Mammary epithelial cell (primary cell): ENCODE data around the gene ZSCAN1.

Experiments
- EZH2 ChIP-seq: IDR thresholded peaks from 2 replicates; pipeline ENCODE4 v1.6.1; 2012; ENCODE audit warnings: low read length, inconsistent platforms, borderline replicate concordance
- TF ChIP-seq, protein P1 (sequence below), 2 donors: IDR thresholded peaks in 1 of 2; conservative IDR thresholded peaks in 1 of 2; 2 replicates each; pipeline ENCODE4 v1.5.1; 2011 to 2012; ENCODE audit warnings: inconsistent platforms in 2 of 2, low read length in 2 of 2, mild to moderate bottlenecking in 2 of 2, control low read depth in 1 of 2, low read depth in 1 of 2; ENCODE audit not compliant: insufficient read depth in 1 of 2; ENCODE audit errors: extremely low read depth in 1 of 2

DNA sequence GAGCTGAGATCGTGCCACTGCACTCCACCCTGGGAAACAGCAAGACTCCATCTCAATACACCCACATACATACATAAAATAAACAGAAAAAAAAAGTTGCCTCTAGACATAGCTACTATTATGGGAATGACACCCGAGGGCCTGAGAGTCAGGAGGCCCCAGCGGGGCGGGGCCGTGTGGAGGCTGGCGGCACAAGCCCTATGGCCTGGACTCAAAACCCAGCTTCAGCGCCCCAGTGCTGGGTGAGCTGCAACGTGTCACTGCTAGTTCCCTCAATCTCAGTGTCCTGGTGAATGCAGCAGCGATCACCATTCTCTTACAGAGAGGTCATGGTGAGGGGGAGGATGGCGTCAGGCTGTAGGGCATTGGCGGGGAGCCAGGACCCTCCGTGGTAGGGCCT lies 9.2 kb upstream of the ZSCAN1 start:
- TF ChIP-seq, protein P1, sequence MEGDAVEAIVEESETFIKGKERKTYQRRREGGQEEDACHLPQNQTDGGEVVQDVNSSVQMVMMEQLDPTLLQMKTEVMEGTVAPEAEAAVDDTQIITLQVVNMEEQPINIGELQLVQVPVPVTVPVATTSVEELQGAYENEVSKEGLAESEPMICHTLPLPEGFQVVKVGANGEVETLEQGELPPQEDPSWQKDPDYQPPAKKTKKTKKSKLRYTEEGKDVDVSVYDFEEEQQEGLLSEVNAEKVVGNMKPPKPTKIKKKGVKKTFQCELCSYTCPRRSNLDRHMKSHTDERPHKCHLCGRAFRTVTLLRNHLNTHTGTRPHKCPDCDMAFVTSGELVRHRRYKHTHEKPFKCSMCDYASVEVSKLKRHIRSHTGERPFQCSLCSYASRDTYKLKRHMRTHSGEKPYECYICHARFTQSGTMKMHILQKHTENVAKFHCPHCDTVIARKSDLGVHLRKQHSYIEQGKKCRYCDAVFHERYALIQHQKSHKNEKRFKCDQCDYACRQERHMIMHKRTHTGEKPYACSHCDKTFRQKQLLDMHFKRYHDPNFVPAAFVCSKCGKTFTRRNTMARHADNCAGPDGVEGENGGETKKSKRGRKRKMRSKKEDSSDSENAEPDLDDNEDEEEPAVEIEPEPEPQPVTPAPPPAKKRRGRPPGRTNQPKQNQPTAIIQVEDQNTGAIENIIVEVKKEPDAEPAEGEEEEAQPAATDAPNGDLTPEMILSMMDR (conservative IDR thresholded peaks at IDR 0.05 in 1 of 2, IDR thresholded peaks at IDR 0.05 in 1 of 2; ENCODE audit: extremely low read depth in 1 of 2, insufficient read depth in 1 of 2, low read depth in 1 of 2, low read length in 2 of 2), result no peak
- TF ChIP-seq EZH2, result no peak
